ENCODE measurements around the gene ERCC6L2. TPM values are rescaled to one million over a fixed set of nuclear protein-coding genes. Genes with fewer than 3 reads are reported as not detected.

The ERCC6L2 gene
- total RNA-seq, 1 experiment from 2014 or later, result 39.2 TPM

GRCh38 chr9:95877984-95878383 lies 2.5 kb downstream of the ERCC6L2 start:
- H3K9me3 ChIP-seq (ENCODE audit: control insufficient read depth in 1 of 2, insufficient read depth in 1 of 2, low read depth in 1 of 2, low read length in 2 of 2), result no peaks in the 10 kb centered on the region
- intact Hi-C loops (cut with micrococcal nuclease), result loop anchor here (5.0 kb wide), 2 partner anchors 371 to 451 kb away; no protein-coding TSS in a partner anchor
- no peaks in the 10 kb centered on the region for H4K20me1 ChIP-seq (ENCODE audit: insufficient read depth)
- peaks cover 62% of the 10 kb centered on the region for H3K79me2 ChIP-seq (ENCODE audit: insufficient read depth, low read length)
- DNase-seq (ENCODE audit: low read depth, low spot score), result no peak
- no TSS peak for BruUV-seq (replicated peaks)
- H3K36me3 ChIP-seq (ENCODE audit: control insufficient read depth in 1 of 2, insufficient read depth in 2 of 2, low read length in 2 of 2), result no peaks in the 10 kb centered on the region; a peak in 1 of 4 replicates
- TF ChIP-seq SRF (IDR thresholded peaks at IDR 0.05; ENCODE audit: low read depth) (no peak), POLR2A (IDR thresholded peaks at IDR 0.05; ENCODE audit: borderline replicate concordance, extremely low read depth, insufficient read depth, insufficient read length) (no peak), SIN3A (IDR thresholded peaks at IDR 0.05; ENCODE audit: low read depth) (no peak), ELF1 (IDR thresholded peaks at IDR 0.05; ENCODE audit: borderline replicate concordance, low read depth) (no peak)
- TF ChIP-seq, protein P1, sequence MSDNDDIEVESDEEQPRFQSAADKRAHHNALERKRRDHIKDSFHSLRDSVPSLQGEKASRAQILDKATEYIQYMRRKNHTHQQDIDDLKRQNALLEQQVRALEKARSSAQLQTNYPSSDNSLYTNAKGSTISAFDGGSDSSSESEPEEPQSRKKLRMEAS (IDR thresholded peaks at IDR 0.05), result no peak
- H3K4me3 ChIP-seq (replicated peaks in 1 of 2; ENCODE audit: low read depth in 1 of 2, low read length in 2 of 2), result no peak overlapping the region
- H3K27me3 ChIP-seq (ENCODE audit: insufficient read depth, low read length), result no peaks in the 10 kb centered on the region
- no peak overlapping the region for H3K4me2 ChIP-seq (ENCODE audit: low read length)
- CTCF ChIA-PET, result no interaction called here
- ATAC-seq, result no peak
- RAD21 ChIA-PET (ENCODE audit: low non-redundant PET in 1 of 2, low total read pairs in 2 of 2, uncharacterized antibody in 2 of 2, unreplicated experiment in 2 of 2), result no interaction called here
- POLR2A ChIA-PET, result no interaction called here
- peaks cover 4 to 7% of the 10 kb centered on the region in 2 experiments; a peak in 3 of 4 replicates for H3K4me1 ChIP-seq (ENCODE audit: control insufficient read depth in 1 of 2, insufficient read depth in 2 of 2, low read length in 2 of 2)
- no peaks in the 10 kb centered on the region for H3K9me2 ChIP-seq (ENCODE audit: insufficient read depth)
- no peak overlapping the region for H3K9ac ChIP-seq (ENCODE audit: low read length)
- H3K27ac ChIP-seq (ENCODE audit: low read depth, low read length), result no peak overlapping the region
- no peak overlapping the region for H2AFZ ChIP-seq (ENCODE audit: low read depth, low read length, poor library complexity, severe bottlenecking)

DNA sequence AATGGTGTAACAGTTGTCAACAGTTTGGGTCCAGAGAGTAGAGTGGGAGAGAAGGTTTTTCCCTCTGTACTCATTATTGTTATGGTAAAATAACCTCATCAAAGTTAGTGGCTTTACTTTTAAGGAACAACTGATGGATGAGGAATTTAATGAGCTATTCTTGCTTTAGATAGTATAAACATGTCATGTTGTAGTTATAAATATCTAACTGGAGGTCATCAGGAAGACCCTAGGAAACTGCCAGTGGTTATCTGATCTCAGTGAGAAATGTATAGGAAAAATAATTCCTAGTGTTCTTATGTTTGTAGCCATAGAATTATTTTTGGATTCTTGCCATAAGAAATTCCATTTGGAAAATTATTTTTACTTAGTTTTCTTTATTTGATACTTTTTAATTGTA lies 4.1 kb downstream of the ERCC6L2 start:
- Histone ChIP-seq H3K27ac (ENCODE audit: low read depth, low read length) (no peak overlapping the region), H3K79me2 (ENCODE audit: insufficient read depth, low read length) (peaks cover 60% of the 10 kb centered on the region), H3K27me3 (ENCODE audit: insufficient read depth, low read length) (no peaks in the 10 kb centered on the region), H3K9me3 (ENCODE audit: control insufficient read depth in 1 of 2, insufficient read depth in 1 of 2, low read depth in 1 of 2, low read length in 2 of 2) (no peaks in the 10 kb centered on the region), H3K4me2 (ENCODE audit: low read length) (no peak overlapping the region), H3K4me3 (replicated peaks in 1 of 2; ENCODE audit: low read depth in 1 of 2, low read length in 2 of 2) (no peak overlapping the region), H3K4me1 (ENCODE audit: control insufficient read depth in 1 of 2, insufficient read depth in 2 of 2, low read length in 2 of 2) (peaks cover 0 to under 1% of the 10 kb centered on the region in 2 experiments; a peak in 1 of 4 replicates), H3K36me3 (ENCODE audit: control insufficient read depth in 1 of 2, insufficient read depth in 2 of 2, low read length in 2 of 2) (no peaks in the 10 kb centered on the region; a peak in 1 of 4 replicates), H3K9ac (ENCODE audit: low read length) (no peak overlapping the region), H3K9me2 (ENCODE audit: insufficient read depth) (no peaks in the 10 kb centered on the region), H2AFZ (ENCODE audit: low read depth, low read length, poor library complexity, severe bottlenecking) (no peak overlapping the region), H4K20me1 (ENCODE audit: insufficient read depth) (no peaks in the 10 kb centered on the region)
- ATAC-seq (no peak), DNase-seq (ENCODE audit: low read depth, low spot score) (no peak)
- ChIA-PET CTCF (no interaction called here), POLR2A (no interaction called here), RAD21 (ENCODE audit: low non-redundant PET in 1 of 2, low total read pairs in 2 of 2, uncharacterized antibody in 2 of 2, unreplicated experiment in 2 of 2) (no interaction called here)
- intact Hi-C loops (cut with micrococcal nuclease), result loop anchor here (5.0 kb wide), 2 partner anchors 372 to 452 kb away; no protein-coding TSS in a partner anchor
- BruUV-seq (replicated peaks), result no TSS peak
- TF ChIP-seq JUND (IDR thresholded peaks at IDR 0.05), result no peak
- TF ChIP-seq EZH2phosphoT487 (IDR thresholded peaks at IDR 0.05; ENCODE audit: borderline replicate concordance), result no peak
- no peak for TF ChIP-seq SP1 (IDR thresholded peaks at IDR 0.05; ENCODE audit: low read depth)
- no peak for TF ChIP-seq EZH2 (IDR thresholded peaks at IDR 0.05)
- no peak for TF ChIP-seq SRF (IDR thresholded peaks at IDR 0.05; ENCODE audit: low read depth)
- no peak for TF ChIP-seq ZFX (IDR thresholded peaks at IDR 0.05)
- TF ChIP-seq, protein P2, sequence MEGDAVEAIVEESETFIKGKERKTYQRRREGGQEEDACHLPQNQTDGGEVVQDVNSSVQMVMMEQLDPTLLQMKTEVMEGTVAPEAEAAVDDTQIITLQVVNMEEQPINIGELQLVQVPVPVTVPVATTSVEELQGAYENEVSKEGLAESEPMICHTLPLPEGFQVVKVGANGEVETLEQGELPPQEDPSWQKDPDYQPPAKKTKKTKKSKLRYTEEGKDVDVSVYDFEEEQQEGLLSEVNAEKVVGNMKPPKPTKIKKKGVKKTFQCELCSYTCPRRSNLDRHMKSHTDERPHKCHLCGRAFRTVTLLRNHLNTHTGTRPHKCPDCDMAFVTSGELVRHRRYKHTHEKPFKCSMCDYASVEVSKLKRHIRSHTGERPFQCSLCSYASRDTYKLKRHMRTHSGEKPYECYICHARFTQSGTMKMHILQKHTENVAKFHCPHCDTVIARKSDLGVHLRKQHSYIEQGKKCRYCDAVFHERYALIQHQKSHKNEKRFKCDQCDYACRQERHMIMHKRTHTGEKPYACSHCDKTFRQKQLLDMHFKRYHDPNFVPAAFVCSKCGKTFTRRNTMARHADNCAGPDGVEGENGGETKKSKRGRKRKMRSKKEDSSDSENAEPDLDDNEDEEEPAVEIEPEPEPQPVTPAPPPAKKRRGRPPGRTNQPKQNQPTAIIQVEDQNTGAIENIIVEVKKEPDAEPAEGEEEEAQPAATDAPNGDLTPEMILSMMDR (IDR thresholded peaks at IDR 0.05 in 2 of 3, conservative IDR thresholded peaks at IDR 0.05 in 1 of 3; ENCODE audit: borderline replicate concordance in 1 of 3, insufficient read depth in 1 of 3, low read depth in 2 of 3, low read length in 2 of 3), result no peak
- no peak for TF ChIP-seq SIN3A (IDR thresholded peaks at IDR 0.05; ENCODE audit: low read depth)
- TF ChIP-seq CEBPB (IDR thresholded peaks at IDR 0.05; ENCODE audit: low read depth), result no peak
- no peak for TF ChIP-seq RAD21 (IDR thresholded peaks at IDR 0.05; ENCODE audit: low read depth)
- TF ChIP-seq ZNF274 (IDR thresholded peaks at IDR 0.05; ENCODE audit: low read depth, low read length), result no peak
- TF ChIP-seq CBX3 (IDR thresholded peaks at IDR 0.05; ENCODE audit: low read depth), result no peak
- TF ChIP-seq, protein P1 (IDR thresholded peaks at IDR 0.05), result no peak
- TF ChIP-seq TCF7L2 (IDR thresholded peaks at IDR 0.05; ENCODE audit: borderline replicate concordance, extremely low read depth, insufficient read depth, insufficient read length), result no peak
- TF ChIP-seq EGR1 (IDR thresholded peaks at IDR 0.05; ENCODE audit: low read depth), result no peak
- no peak for TF ChIP-seq YY1 (IDR thresholded peaks at IDR 0.05; ENCODE audit: extremely low read depth, insufficient replicate concordance, low read depth, low read length)
- TF ChIP-seq ELF1 (IDR thresholded peaks at IDR 0.05; ENCODE audit: borderline replicate concordance, low read depth), result no peak
